Endodermal cell (in vitro differentiated cells): ENCODE data around the gene PRSS8. TPM values are rescaled to one million over a fixed set of nuclear protein-coding genes. Genes with fewer than 3 reads are reported as not detected.
A peak's percentile ranks its signal among the peaks of the same experiment; 100 is the strongest.

ENCODE experiments used
- DNase-seq: peaks from one replicate; pipeline ENCODE4 v3.0.0-alpha.2; 2017
- H3K27ac ChIP-seq: 2 replicates; pipeline ENCODE4 v1.5.1; 2013; ENCODE audit warnings: mild to moderate bottlenecking, low read depth, low read length, moderate library complexity
- H3K27me3 ChIP-seq: 2 replicates; pipeline ENCODE4 v1.6.1; 2013; ENCODE audit warnings: mild to moderate bottlenecking, low read length, moderate library complexity; ENCODE audit not compliant: insufficient read depth, control insufficient read depth, poor library complexity, severe bottlenecking
- H3K36me3 ChIP-seq: 2 replicates; pipeline ENCODE4 v1.7.0; 2013; ENCODE audit warnings: mild to moderate bottlenecking, low read length, moderate library complexity; ENCODE audit not compliant: control insufficient read depth, insufficient read depth
- H3K4me1 ChIP-seq: one replicate; pipeline ENCODE4 v1.7.0; 2013; ENCODE audit warnings: low read length; ENCODE audit not compliant: control insufficient read depth, insufficient read depth
- H3K4me3 ChIP-seq: 2 replicates; pipeline ENCODE4 v1.5.1; 2013; ENCODE audit warnings: mild to moderate bottlenecking, low read length, moderate library complexity
- H3K9ac ChIP-seq: 2 replicates; pipeline ENCODE4 v1.6.1; 2013; ENCODE audit warnings: mild to moderate bottlenecking, low read length, moderate library complexity; ENCODE audit not compliant: poor library complexity, severe bottlenecking; ENCODE audit errors: extremely low read depth
- H3K9me3 ChIP-seq: 2 replicates; pipeline ENCODE4 v1.6.1; 2013; ENCODE audit warnings: mild to moderate bottlenecking, low read length, moderate library complexity; ENCODE audit not compliant: control insufficient read depth
- H3K27ac Mint-ChIP-seq: 2 replicates; pipeline ENCODE4 v1.8.0; 2020; ENCODE audit warnings: mixed read lengths
- H3K27me3 Mint-ChIP-seq: 2 replicates; pipeline ENCODE4 v1.8.0; 2021; ENCODE audit warnings: mild to moderate bottlenecking, mixed read lengths; ENCODE audit not compliant: insufficient read depth
- H3K36me3 Mint-ChIP-seq: 2 replicates; pipeline ENCODE4 v1.8.0; 2020; ENCODE audit warnings: low read depth, mixed read lengths
- H3K4me1 Mint-ChIP-seq: 2 replicates; pipeline ENCODE4 v1.8.0; 2020; ENCODE audit warnings: mixed read lengths
- H3K4me3 Mint-ChIP-seq: 2 replicates; pipeline ENCODE4 v1.8.0; 2020; ENCODE audit warnings: mild to moderate bottlenecking, moderate library complexity, mixed read lengths
- H3K9me3 Mint-ChIP-seq: 2 replicates; pipeline ENCODE4 v1.8.0; 2020; ENCODE audit warnings: mild to moderate bottlenecking, mixed read lengths
- CTCF ChIP-seq: fragments of 200-600 bp; sonication (generic); conservative IDR thresholded peaks from 2 replicates; pipeline ENCODE4 v1.5.0; 2021; ENCODE audit warnings: antibody characterized with exemption, mild to moderate bottlenecking
- WGBS, 2 experiments: methylation state at CpG; one replicate each; pipeline versions ENCODE4 v1.1.5 to v1.1.7; 2013; ENCODE audit warnings: missing lambda C conversion rate in 2 of 2, mixed read lengths in 1 of 2; ENCODE audit not compliant: insufficient coverage in 1 of 2, insufficient read length in 1 of 2; 5-methylcytosine and 5-hydroxymethylcytosine counted together
- total RNA-seq, 2 donors: library from RNA; stranded (reverse); fragmentation: NEBNext Ultra II Directional in 1 of 2; extraction: Animal tissue kit (Norgen Biotek cat#: 25700) in 1 of 2; gene quantifications; 2 replicates in 1 of 2; 3 replicates in 1 of 2; pipeline ENCODE4 v1.2.1, GENCODE V29; 2021

PRSS8 gene
- total RNA-seq, 2 donors from 2014 or later: 79.7 to 80.1 TPM

- no peak overlapping the region for H3K27ac ChIP-seq
- peak; percentile 31 for DNase-seq
- H3K4me1 ChIP-seq: peaks cover 10% of the 10 kb centered on the region
- WGBS, 2 experiments: 77 to 91% methylated on average over 4 to 6 of the region's 6 CpGs
- Mint-ChIP-seq H3K4me1 (peaks cover 31% of the 10 kb centered on the region), H3K36me3 (peaks cover 16% of the 10 kb centered on the region), H3K27ac (peak overlapping the region; percentile 96), H3K27me3 (no peaks in the 10 kb centered on the region), H3K9me3 (no peaks in the 10 kb centered on the region), H3K4me3 (peak overlapping the region; percentile 90)
- TF ChIP-seq CTCF: no peak
- no peaks in the 10 kb centered on the region for H3K27me3 ChIP-seq
- no peaks in the 10 kb centered on the region for H3K9me3 ChIP-seq
- no peak overlapping the region for H3K9ac ChIP-seq
- H3K4me3 ChIP-seq: no peak overlapping the region
- H3K36me3 ChIP-seq: peaks cover 5% of the 10 kb centered on the region
Observed at GRCh38 chr16:31136287-31136662, 748 bp upstream of the PRSS8 start.

GRCh38 chr16:31134625-31135534 lies 647 bp downstream of the PRSS8 start:
- peak overlapping the region; percentile 60 for H3K27ac ChIP-seq
- H3K9ac ChIP-seq: peak overlapping the region; percentile 84
- Mint-ChIP-seq H3K36me3 (peaks cover 20% of the 10 kb centered on the region), H3K9me3 (no peaks in the 10 kb centered on the region), H3K4me1 (peaks cover 32% of the 10 kb centered on the region), H3K27ac (peak overlapping the region; percentile 96), H3K27me3 (no peaks in the 10 kb centered on the region), H3K4me3 (peak overlapping the region; percentile 90)
- no peaks in the 10 kb centered on the region for H3K9me3 ChIP-seq
- WGBS, 2 experiments: 13 to 17% methylated on average over 1 to 14 of the region's 18 CpGs
- H3K4me1 ChIP-seq: peaks cover 10% of the 10 kb centered on the region
- peak; percentile 90 for DNase-seq
- peak; percentile 54 for TF ChIP-seq CTCF
- peaks cover 14% of the 10 kb centered on the region for H3K36me3 ChIP-seq
- H3K27me3 ChIP-seq: no peaks in the 10 kb centered on the region
- H3K4me3 ChIP-seq: peak overlapping the region; percentile 94

- WGBS, 2 experiments: 39 to 46% methylated on average over 3 to 5 of the region's 5 CpGs
- peak overlapping the region; percentile 84 for H3K9ac ChIP-seq
- Mint-ChIP-seq H3K27me3 (no peaks in the 10 kb centered on the region), H3K27ac (peak overlapping the region; percentile 96), H3K4me1 (peaks cover 32% of the 10 kb centered on the region), H3K36me3 (peaks cover 20% of the 10 kb centered on the region), H3K4me3 (peak overlapping the region; percentile 90), H3K9me3 (no peaks in the 10 kb centered on the region)
- H3K4me3 ChIP-seq: peak overlapping the region; percentile 94
- TF ChIP-seq CTCF: no peak
- no peaks in the 10 kb centered on the region for H3K9me3 ChIP-seq
- H3K27me3 ChIP-seq: no peaks in the 10 kb centered on the region
- DNase-seq: no peak
- peaks cover 14% of the 10 kb centered on the region for H3K36me3 ChIP-seq
- no peak overlapping the region for H3K27ac ChIP-seq
- peaks cover 10% of the 10 kb centered on the region for H3K4me1 ChIP-seq
Observed at GRCh38 chr16:31134091-31134571, 1.4 kb downstream of the PRSS8 start.
